ENCODE results near the gene ADAMTS9.

ADAMTS9 gene, protein sequence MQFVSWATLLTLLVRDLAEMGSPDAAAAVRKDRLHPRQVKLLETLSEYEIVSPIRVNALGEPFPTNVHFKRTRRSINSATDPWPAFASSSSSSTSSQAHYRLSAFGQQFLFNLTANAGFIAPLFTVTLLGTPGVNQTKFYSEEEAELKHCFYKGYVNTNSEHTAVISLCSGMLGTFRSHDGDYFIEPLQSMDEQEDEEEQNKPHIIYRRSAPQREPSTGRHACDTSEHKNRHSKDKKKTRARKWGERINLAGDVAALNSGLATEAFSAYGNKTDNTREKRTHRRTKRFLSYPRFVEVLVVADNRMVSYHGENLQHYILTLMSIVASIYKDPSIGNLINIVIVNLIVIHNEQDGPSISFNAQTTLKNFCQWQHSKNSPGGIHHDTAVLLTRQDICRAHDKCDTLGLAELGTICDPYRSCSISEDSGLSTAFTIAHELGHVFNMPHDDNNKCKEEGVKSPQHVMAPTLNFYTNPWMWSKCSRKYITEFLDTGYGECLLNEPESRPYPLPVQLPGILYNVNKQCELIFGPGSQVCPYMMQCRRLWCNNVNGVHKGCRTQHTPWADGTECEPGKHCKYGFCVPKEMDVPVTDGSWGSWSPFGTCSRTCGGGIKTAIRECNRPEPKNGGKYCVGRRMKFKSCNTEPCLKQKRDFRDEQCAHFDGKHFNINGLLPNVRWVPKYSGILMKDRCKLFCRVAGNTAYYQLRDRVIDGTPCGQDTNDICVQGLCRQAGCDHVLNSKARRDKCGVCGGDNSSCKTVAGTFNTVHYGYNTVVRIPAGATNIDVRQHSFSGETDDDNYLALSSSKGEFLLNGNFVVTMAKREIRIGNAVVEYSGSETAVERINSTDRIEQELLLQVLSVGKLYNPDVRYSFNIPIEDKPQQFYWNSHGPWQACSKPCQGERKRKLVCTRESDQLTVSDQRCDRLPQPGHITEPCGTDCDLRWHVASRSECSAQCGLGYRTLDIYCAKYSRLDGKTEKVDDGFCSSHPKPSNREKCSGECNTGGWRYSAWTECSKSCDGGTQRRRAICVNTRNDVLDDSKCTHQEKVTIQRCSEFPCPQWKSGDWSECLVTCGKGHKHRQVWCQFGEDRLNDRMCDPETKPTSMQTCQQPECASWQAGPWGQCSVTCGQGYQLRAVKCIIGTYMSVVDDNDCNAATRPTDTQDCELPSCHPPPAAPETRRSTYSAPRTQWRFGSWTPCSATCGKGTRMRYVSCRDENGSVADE (N-terminal part only)

GRCh38 chr3:64687781-64688604 is at the start of gene ADAMTS9:
ADAMTS9 (minus strand) TSS chr3:64688000; CDS start chr3:64687657, 343 bp downstream.
- no peak for DNase-seq (ENCODE audit: low read depth, low spot score)

DNA sequence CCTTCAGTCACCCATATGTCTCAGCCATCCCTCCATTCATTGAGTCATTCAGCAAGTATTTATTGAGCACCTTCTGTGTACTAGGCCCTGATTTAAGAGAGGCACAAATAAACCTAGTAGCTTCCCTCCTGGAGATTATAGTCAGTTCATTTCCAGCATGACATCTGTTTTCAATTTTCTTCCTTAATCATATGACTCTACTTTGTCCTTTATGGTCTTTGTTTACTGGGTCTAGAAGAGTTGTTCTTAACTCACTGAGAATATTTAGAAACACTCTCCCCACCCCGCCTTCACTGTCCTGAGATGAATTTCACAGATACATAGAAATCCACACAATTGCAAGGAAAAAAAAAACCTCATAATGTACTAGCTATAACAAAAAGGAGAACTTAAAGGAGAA is 44.8 kb upstream of the ADAMTS9 start:
- no peak for DNase-seq (ENCODE audit: low read depth, low spot score)

DNA sequence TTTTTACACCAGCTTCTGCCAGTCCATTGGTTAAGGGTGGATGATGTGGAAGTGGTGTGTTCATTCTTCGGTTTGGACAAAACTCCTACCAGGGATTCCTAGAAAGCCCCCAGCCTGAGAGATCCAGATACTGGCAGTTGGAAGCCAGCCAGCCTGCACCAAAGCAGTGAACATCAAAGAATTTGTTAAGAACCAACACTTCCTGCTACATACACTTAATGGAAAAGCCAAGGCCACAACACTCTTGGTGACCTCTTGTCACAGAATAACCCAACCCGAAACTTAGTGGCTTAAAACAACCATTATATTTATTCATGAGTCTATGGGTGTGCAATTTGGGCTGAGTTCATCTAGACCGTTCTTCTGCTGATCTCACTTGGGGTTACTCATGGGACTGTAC is 42.9 kb upstream of the ADAMTS9 start:
- no peak for DNase-seq (ENCODE audit: low read depth, low spot score)

- no peak for DNase-seq (ENCODE audit: low read depth, low spot score)
Measured at GRCh38 chr3:64728994-64729393, 41.2 kb upstream of the ADAMTS9 start.

DNA sequence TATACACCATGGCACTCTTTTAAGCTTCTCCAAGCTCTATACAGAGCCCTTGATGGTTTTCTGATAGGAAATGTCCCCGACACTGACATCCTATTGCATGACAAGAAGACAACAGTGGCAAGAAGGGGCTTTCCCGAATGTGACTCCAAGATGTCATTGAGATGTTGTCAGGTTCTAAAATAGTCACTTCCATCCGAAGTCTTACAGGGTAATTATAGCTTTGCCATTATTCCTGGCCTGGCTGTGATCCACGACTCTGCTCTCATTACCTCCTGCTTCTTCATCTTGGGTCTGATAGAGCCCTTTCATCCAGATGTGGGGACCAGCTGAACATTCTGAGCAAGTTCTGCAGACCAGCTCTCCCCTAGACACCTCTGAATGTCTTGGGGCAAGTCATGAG is 40.6 kb upstream of the ADAMTS9 start:
- DNase-seq (ENCODE audit: low read depth, low spot score), result no peak

DNA sequence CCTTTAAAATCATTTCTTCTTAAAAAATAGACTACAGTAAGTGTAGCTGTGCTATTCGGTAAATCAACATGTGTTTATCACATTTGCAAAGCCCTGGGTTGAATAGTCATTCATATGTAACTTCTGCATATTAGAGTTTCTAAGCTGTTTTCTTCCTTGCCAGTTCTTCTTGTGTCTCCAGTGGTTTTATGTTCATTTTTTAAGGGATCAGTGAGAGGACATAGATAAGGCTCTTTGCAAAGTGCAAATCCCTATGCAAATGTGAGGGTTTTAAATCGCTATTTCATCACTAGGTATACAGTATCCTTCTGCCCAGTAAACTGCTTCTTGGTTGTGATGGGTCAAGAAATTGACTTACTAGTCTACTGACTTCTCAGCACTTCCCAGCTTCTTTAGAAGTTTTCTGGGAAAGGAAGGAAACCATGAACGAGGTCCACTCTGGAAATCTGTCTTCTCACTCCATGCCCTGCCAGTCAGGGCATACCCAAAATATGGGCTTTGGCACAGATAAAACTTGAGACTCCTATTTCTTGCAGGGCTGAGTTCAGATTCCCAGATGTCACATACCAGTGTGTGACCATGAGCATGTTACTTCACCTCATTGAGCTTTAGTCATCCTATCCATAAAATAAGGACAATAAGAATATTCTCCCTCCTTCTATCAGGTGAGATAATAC is 38.8 kb upstream of the ADAMTS9 start:
- DNase-seq (ENCODE audit: low read depth, low spot score), result no peak

- no peak for DNase-seq (ENCODE audit: low read depth, low spot score)
Measured at GRCh38 chr3:64718976-64719375, 31.2 kb upstream of the ADAMTS9 start.

GRCh38 chr3:64717872-64718613 is 30.2 kb upstream of the ADAMTS9 start:
- DNase-seq (ENCODE audit: low read depth, low spot score), result no peak

DNA sequence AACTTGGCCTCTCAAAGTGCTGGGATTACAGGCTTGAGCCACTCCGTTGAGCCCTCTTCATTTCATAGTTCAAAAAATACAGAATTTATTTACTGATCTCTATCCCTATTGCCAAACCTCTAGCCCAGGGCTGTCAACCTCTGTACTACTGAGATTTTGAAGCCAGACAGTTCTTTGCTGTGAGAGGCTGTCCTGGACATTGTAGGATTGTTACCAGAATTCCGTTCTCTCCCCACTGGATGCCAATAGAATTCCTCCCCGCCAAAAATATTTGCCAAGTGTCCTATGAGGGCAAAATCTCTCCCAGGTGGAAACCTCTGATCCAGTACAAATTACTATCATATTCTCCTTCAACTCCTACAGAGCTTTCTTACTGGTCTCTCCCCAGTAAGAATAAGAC is 29.6 kb upstream of the ADAMTS9 start:
- no peak for DNase-seq (ENCODE audit: low read depth, low spot score)

- DNase-seq (ENCODE audit: low read depth, low spot score), result no peak
Measured at GRCh38 chr3:64716110-64716710, 28.4 kb upstream of the ADAMTS9 start.

DNA sequence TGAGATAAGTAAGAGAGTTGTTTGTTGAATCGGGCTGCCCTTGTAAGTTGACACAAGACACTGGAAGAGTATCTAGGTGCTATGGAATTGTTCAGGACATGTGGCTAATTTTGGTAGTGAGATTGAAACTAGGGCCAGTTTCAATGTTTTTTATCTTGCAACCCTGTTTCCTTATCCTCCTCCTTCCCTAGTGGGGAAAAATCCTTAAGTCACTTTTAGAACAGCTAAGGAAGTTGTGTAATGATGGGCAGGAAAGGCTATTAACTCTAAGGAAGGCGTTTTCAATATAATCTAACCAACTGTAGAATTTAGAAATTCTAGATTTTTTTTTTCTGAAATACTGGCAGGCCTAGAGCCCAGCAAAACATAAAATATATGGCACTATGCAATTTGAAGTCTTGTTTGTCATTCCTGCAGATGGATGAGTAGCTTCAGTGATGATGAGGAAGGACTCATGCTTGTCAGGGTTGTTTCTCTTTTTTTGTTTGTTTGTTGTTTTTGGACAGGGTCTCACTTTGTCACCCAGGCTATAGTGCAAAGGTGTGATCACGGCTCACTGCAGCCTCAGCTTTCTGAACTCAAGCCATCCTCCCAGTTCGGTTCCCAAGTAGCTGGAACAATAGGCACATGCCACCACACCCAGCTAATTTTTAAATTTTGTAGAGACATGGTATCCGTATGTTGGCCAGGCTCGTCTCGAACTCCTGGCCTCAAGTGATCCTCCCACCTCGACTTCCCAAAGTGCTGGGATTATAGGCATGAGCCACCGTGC is 27.6 kb upstream of the ADAMTS9 start:
- no peak for DNase-seq (ENCODE audit: low read depth, low spot score)

- DNase-seq (ENCODE audit: low read depth, low spot score), result no peak
Measured at GRCh38 chr3:64708456-64708855, 20.7 kb upstream of the ADAMTS9 start.

DNA sequence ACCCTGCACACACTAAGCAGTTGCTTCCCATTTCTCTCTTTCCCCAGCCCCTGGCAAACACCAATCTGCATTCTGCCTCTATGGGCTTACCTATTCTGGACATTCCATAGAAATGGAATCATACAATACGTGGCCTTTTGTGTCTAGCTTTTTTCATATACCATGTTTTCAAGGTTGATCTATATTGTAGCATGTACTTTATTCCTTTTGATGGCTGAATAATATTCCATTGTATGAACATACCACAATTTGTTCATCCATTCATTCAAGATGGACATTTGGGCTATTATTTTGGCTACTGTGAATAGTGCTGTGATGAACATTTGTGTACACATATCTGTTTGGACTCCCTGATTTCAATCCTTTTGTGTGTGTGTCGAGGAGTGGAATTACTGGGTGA is 18.1 kb upstream of the ADAMTS9 start:
- no peak for DNase-seq (ENCODE audit: low read depth, low spot score)

- no peak for DNase-seq (ENCODE audit: low read depth, low spot score)
Measured at GRCh38 chr3:64696896-64697295, 9.1 kb upstream of the ADAMTS9 start.

DNA sequence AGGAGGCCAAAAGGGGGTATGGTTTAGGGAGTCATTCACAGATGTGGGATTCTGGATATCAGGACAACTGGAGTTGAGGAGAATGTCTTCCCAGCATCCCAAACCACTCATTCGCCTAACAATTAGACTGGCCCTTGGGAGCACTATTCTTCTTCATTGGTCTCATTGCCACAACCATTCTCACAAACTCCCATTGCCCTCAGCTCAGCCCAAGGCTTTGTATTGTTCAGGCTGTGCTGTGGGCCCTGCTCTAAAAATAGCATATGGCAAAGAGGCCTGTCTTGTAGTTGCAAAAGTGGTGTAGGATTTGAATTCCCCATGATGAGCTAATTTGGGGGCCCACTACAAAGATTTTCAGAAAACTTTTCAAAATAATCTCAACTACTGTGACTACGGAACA is 6.3 kb upstream of the ADAMTS9 start:
- no peak for DNase-seq (ENCODE audit: low read depth, low spot score)

DNA sequence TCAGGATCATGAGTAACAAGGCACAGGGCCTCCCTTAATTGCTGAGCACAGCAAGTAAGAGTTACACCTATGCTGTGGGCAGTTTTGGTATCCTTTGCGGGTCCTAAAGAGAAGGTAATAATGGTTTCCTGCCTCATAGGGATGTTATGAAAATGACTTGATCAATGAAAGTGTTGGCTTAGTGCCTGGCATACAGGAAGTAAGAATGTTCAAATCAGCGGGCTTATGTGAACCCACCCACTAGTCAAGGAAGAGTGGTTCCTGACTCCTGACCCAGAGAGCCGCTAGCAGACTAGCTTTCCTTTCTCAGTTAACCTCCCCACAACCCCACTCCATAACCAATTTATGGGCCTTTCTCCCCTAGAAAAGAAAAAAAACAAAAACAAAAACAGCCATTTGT is 5.2 kb upstream of the ADAMTS9 start:
- no peak for DNase-seq (ENCODE audit: low read depth, low spot score)

- DNase-seq (ENCODE audit: low read depth, low spot score), result no peak
Measured at GRCh38 chr3:64691051-64691450, 3.3 kb upstream of the ADAMTS9 start.

DNA sequence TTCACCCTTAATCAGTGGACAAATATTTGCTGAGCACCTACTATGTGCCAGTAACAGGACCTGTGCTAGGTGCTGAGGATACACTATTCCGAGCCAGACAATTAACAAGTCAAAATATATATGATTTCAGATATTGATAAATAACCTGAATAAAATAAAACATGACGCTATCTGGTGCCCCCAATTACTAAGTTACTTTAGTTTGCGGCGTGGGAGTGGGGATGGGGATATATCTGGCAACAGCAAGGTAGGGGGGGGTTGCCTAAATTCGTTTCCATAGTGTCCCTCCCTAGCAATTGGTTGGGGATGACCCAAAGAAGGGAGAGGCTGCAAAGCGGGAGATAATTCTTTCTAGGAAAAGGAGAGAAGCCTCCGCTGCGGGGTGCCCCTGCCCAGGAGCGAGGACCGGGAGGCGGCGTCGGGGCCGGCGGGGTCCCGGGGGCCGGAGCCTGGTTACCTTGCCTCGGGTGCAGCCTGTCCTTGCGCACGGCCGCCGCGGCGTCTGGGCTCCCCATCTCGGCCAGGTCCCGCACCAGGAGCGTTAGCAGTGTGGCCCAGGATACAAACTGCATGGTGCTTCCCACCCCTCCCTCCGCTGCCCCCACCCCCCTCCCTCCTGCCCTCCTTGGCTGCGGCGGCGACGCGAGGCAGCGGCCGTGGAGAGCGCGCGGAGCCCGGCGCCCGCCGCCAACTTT is 567 bp downstream of the ADAMTS9 start:
- DNase-seq (ENCODE audit: low read depth, low spot score), result no peak

Measured in activated CD4-positive, CD25-positive, alpha-beta regulatory T cell treated with anti-CD3 and anti-CD28 coated beads, Interleukin-2, amount 50 U/mL, for 16 hours (primary cell).